H1 (cell line): Measurements from ENCODE around the gene ABL1. TPM values are rescaled to one million over a fixed set of nuclear protein-coding genes. Genes with fewer than 3 reads are reported as not detected.

ENCODE experiments used
- CTCF ChIA-PET: fragments of 300-600 bp; sonication (Branson Sonifier 250); formaldehyde crosslinking; loops from one replicate; lab custom pipeline; 2021; ENCODE audit not compliant: partially characterized antibody; lab: Charles Lee
- POLR2A ChIA-PET: fragments of 300-600 bp; sonication (Branson Sonifier 250); formaldehyde crosslinking; loops from one replicate; lab custom pipeline; 2021; ENCODE audit warnings: inconsistent platforms; ENCODE audit not compliant: partially characterized antibody; lab: Charles Lee
- DNase-seq, 2 experiments: peaks; one replicate each; pipeline versions ENCODE4 v3.0.0 to v3.0.0-alpha.2; 2010 to 2022; ENCODE audit warnings: low spot score in 2 of 2, low read depth in 1 of 2, mixed read lengths in 1 of 2
- FAIRE-seq: peaks from 2 replicates; lab custom pipeline; 2011; peaks lifted over from hg19 to GRCh38; lab: Jason Lieb, UNC
- H2AFZ ChIP-seq: 2 replicates; pipeline ENCODE4 v1.8.1; 2012; ENCODE audit warnings: low read length, inconsistent platforms
- H2AK5ac ChIP-seq: 2 replicates; pipeline ENCODE4 v1.6.1; 2013; ENCODE audit warnings: low read depth, low read length
- H2BK120ac ChIP-seq: replicated peaks from 2 replicates; pipeline ENCODE3; 2013; ENCODE audit warnings: low read depth, low read length, inconsistent platforms
- H2BK12ac ChIP-seq: 2 replicates; pipeline ENCODE4 v1.6.1; 2013; ENCODE audit warnings: low read depth, low read length
- H2BK15ac ChIP-seq: 2 replicates; pipeline ENCODE4 v1.6.1; 2013; ENCODE audit warnings: low read length
- H2BK20ac ChIP-seq: 2 replicates; pipeline ENCODE4 v1.6.1; 2013; ENCODE audit warnings: low read length
- H2BK5ac ChIP-seq: 2 replicates; pipeline ENCODE4 v1.6.1; 2013; ENCODE audit warnings: low read depth, low read length
- H3K14ac ChIP-seq: 2 replicates; pipeline ENCODE4 v1.6.1; 2013; ENCODE audit warnings: inconsistent platforms; ENCODE audit not compliant: insufficient read length
- H3K18ac ChIP-seq: 2 replicates; pipeline ENCODE4 v1.6.1; 2013; ENCODE audit warnings: low read length; ENCODE audit errors: extremely low read depth
- H3K23ac ChIP-seq: 2 replicates; pipeline ENCODE4 v1.6.1; 2013; ENCODE audit warnings: inconsistent platforms; ENCODE audit not compliant: insufficient read length
- H3K23me2 ChIP-seq: 2 replicates; pipeline ENCODE4 v1.6.1; 2013; ENCODE audit warnings: low read depth, low read length
- H3K27ac ChIP-seq: 2 replicates; pipeline ENCODE4 v1.6.1; 2011; ENCODE audit warnings: low read depth, low read length, inconsistent platforms
- H3K27me3 ChIP-seq, 4 experiments: replicated peaks in 1 of 4; 1 replicate in 1 of 4; 2 replicates in 3 of 4; pipeline versions ENCODE4 v1.6.1 to v1.8.1; 2011 to 2013; ENCODE audit warnings: low read length in 3 of 4, mild to moderate bottlenecking in 3 of 4, inconsistent platforms in 2 of 4, mixed read lengths in 2 of 4, moderate library complexity in 1 of 4; ENCODE audit not compliant: control insufficient read depth in 3 of 4, insufficient read depth in 3 of 4; ENCODE audit errors: extremely low read depth in 1 of 4
- H3K36me3 ChIP-seq, 4 experiments: 2 replicates each; pipeline versions ENCODE4 v1.6.1 to v1.8.1; 2011 to 2013; ENCODE audit warnings: mild to moderate bottlenecking in 4 of 4, low read length in 3 of 4, moderate library complexity in 2 of 4, control low read depth in 1 of 4, inconsistent platforms in 1 of 4; ENCODE audit not compliant: insufficient read depth in 4 of 4, control insufficient read depth in 2 of 4
- H3K4ac ChIP-seq: replicated peaks from 2 replicates; pipeline ENCODE3; 2013; ENCODE audit warnings: low read length, low read depth, mixed read lengths, inconsistent platforms; ENCODE audit not compliant: insufficient read length
- H3K4me1 ChIP-seq, 4 experiments: replicated peaks in 1 of 4; 1 replicate in 1 of 4; 2 replicates in 3 of 4; pipeline versions ENCODE4 v1.6.1 to v1.8.1; 2011 to 2013; ENCODE audit warnings: low read length in 3 of 4, inconsistent platforms in 2 of 4, mixed read lengths in 1 of 4; ENCODE audit not compliant: insufficient read depth in 4 of 4, control insufficient read depth in 3 of 4
- H3K4me2 ChIP-seq, 2 experiments: 2 replicates each; pipeline versions ENCODE4 v1.6.1 to v1.8.1; 2011 to 2013; ENCODE audit warnings: low read depth in 2 of 2, low read length in 2 of 2, control low read depth in 1 of 2, inconsistent platforms in 1 of 2, mild to moderate bottlenecking in 1 of 2; ENCODE audit not compliant: insufficient read depth in 1 of 2
- H3K4me3 ChIP-seq, 4 experiments: fragments of 200-600, 300-600 bp in 1 of 4; sonication (generic), shearing (Covaris generic), sonication (Bioruptor Twin) in 1 of 4; 2 replicates each; pipeline versions ENCODE4 v1.5.1 to v1.8.1; 2011 to 2016; ENCODE audit warnings: low read length in 4 of 4, low read depth in 3 of 4, control low read depth in 2 of 4, inconsistent platforms in 2 of 4, mild to moderate bottlenecking in 2 of 4, mixed read lengths in 1 of 4, moderate library complexity in 1 of 4; ENCODE audit not compliant: insufficient read depth in 2 of 4; ENCODE audit errors: extremely low read depth in 1 of 4
- H3K56ac ChIP-seq: replicated peaks from 2 replicates; pipeline ENCODE3; 2013; ENCODE audit warnings: low read depth, mild to moderate bottlenecking, mixed read lengths, low read length, inconsistent platforms; ENCODE audit not compliant: insufficient read length
- H3K79me1 ChIP-seq: 2 replicates; pipeline ENCODE4 v1.6.1; 2013; ENCODE audit warnings: low read depth, low read length, control low read depth
- H3K79me2 ChIP-seq, 2 experiments: 2 replicates each; pipeline versions ENCODE4 v1.6.1 to v1.8.1; 2012 to 2013; ENCODE audit warnings: low read length in 2 of 2, mild to moderate bottlenecking in 2 of 2, inconsistent platforms in 1 of 2; ENCODE audit not compliant: insufficient read depth in 2 of 2, control insufficient read depth in 1 of 2
- H3K9ac ChIP-seq, 4 experiments: replicated peaks in 1 of 4; 1 replicate in 1 of 4; 2 replicates in 3 of 4; pipeline versions ENCODE4 v1.6.1 to v1.8.1; 2011 to 2013; ENCODE audit warnings: low read depth in 3 of 4, low read length in 3 of 4, control low read depth in 2 of 4, mild to moderate bottlenecking in 2 of 4, moderate library complexity in 2 of 4, inconsistent platforms in 1 of 4; ENCODE audit errors: extremely low read depth in 1 of 4
- H3K9me3 ChIP-seq, 2 experiments: 2 replicates each; pipeline versions ENCODE4 v1.6.1 to v1.8.1; 2012 to 2013; ENCODE audit warnings: mild to moderate bottlenecking in 2 of 2, moderate library complexity in 2 of 2, control low read depth in 1 of 2, inconsistent platforms in 1 of 2, low read depth in 1 of 2, low read length in 1 of 2, mixed read lengths in 1 of 2; ENCODE audit not compliant: insufficient read depth in 2 of 2
- H4K20me1 ChIP-seq, 2 experiments: replicated peaks in 1 of 2; 2 replicates each; pipeline versions ENCODE3 to v1.8.1; 2011 to 2013; ENCODE audit warnings: inconsistent platforms in 2 of 2, low read length in 2 of 2, mild to moderate bottlenecking in 1 of 2; ENCODE audit not compliant: insufficient read depth in 2 of 2, control insufficient read depth in 1 of 2
- H4K5ac ChIP-seq: 2 replicates; pipeline ENCODE4 v1.6.1; 2013; ENCODE audit warnings: low read length, low read depth, mixed read lengths, inconsistent platforms; ENCODE audit not compliant: insufficient read length
- H4K8ac ChIP-seq: 2 replicates; pipeline ENCODE4 v1.8.0; 2013; ENCODE audit warnings: mild to moderate bottlenecking, moderate library complexity, low read length, inconsistent platforms; ENCODE audit not compliant: insufficient read depth; ENCODE audit errors: extremely low read depth
- H4K91ac ChIP-seq: replicated peaks from 2 replicates; pipeline ENCODE3; 2013; ENCODE audit warnings: low read length, mixed read lengths, inconsistent platforms; ENCODE audit not compliant: insufficient read length
- BACH1 ChIP-seq: IDR thresholded peaks from 2 replicates; pipeline ENCODE4 v1.6.1; 2012; ENCODE audit warnings: low read length, improper control_type of control experiment
- CEBPB ChIP-seq: IDR thresholded peaks from 2 replicates; pipeline ENCODE4 v1.6.1; 2012; ENCODE audit warnings: low read depth, low read length
- CREB1 ChIP-seq: IDR thresholded peaks from 2 replicates; pipeline ENCODE4 v1.6.1; 2012; ENCODE audit warnings: inconsistent platforms
- EZH2 ChIP-seq: fragments of 200-600 bp; sonication (generic); IDR thresholded peaks from 2 replicates; pipeline ENCODE4 v1.7.1; 2012; ENCODE audit warnings: low read depth, mild to moderate bottlenecking, moderate library complexity, low read length, inconsistent platforms; ENCODE audit not compliant: severe bottlenecking
- NRF1 ChIP-seq: IDR thresholded peaks from 2 replicates; pipeline ENCODE4 v1.6.1; 2011; ENCODE audit warnings: mild to moderate bottlenecking, low read depth, low read length, improper control_type of control experiment
- SIN3A ChIP-seq, 2 experiments: IDR thresholded peaks in 1 of 2; conservative IDR thresholded peaks in 1 of 2; 2 replicates each; pipeline ENCODE4 v1.6.1; 2011 to 2012; ENCODE audit warnings: low read length in 2 of 2, improper control_type of control experiment in 1 of 2, low read depth in 1 of 2, mild to moderate bottlenecking in 1 of 2
- SIX5 ChIP-seq: IDR thresholded peaks from 2 replicates; pipeline ENCODE4 v1.6.1; 2011; ENCODE audit warnings: mild to moderate bottlenecking, low read depth, low read length
- YY1 ChIP-seq: IDR thresholded peaks from 2 replicates; pipeline ENCODE4 v1.6.1; 2011; ENCODE audit warnings: low read depth, mild to moderate bottlenecking, low read length
- WGBS, 2 experiments: shearing (Covaris generic) in 1 of 2; methylation state at CpG; one replicate each; pipeline versions ENCODE4 v1.1.6 to v1.1.7; 2013 to 2015; ENCODE audit warnings: low lambda C conversion rate in 2 of 2, mixed read lengths in 2 of 2, inconsistent platforms in 1 of 2, low coverage in 1 of 2, missing lambda C conversion rate in 1 of 2; ENCODE audit not compliant: insufficient replicate concordance in 2 of 2, insufficient coverage in 1 of 2, insufficient read length in 1 of 2; ENCODE audit errors: extremely low coverage in 1 of 2, missing lambda C conversion rate in 1 of 2; 5-methylcytosine and 5-hydroxymethylcytosine counted together
- polyA plus RNA-seq, 7 experiments: library from polyadenylated mRNA; depleted of rRNA in 3 of 7; stranded (reverse) in 5 of 7; unstranded in 2 of 7; fragments of >200 nt in 5 of 7; fragments of 200-250 nt in 2 of 7; gene quantifications; 1 replicate in 5 of 7; 2 replicates in 1 of 7; 4 replicates in 1 of 7; pipeline versions ENCODE4 v1.2.1 to v1.2.3, GENCODE V29; 2011 to 2013; ENCODE audit warnings: missing spikeins in 2 of 7, mixed read lengths in 2 of 7
- total RNA-seq: library from RNA; stranded (reverse); fragmentation: NEBNext Ultra II Directional; extraction: Animal tissue kit (Norgen Biotek cat#: 25700); gene quantifications from 2 replicates; pipeline ENCODE4 v1.2.1, GENCODE V29; 2021

Gene ABL1
- total and polyA plus RNA-seq, 2 of the 8 experiments (the other 6 are each of a cell fraction or from before 2014, with no cell fraction given), result 35.3 to 104 TPM

GRCh38 chr9:130927338-130927737 is 92.3 kb downstream of the ABL1 start:
- FAIRE-seq (no peak), DNase-seq (no peak)
- H3K56ac ChIP-seq, result no peak overlapping the region
- H3K27ac ChIP-seq, result no peak overlapping the region
- H3K36me3 ChIP-seq, result no peaks in the 10 kb centered on the region
- H4K20me1 ChIP-seq, result no peaks in the 10 kb centered on the region
- no peak overlapping the region for H2AFZ ChIP-seq
- no peak overlapping the region for H4K8ac ChIP-seq
- no peak overlapping the region for H2AK5ac ChIP-seq
- H3K18ac ChIP-seq, result no peak overlapping the region
- H4K91ac ChIP-seq, result no peak overlapping the region
- no peak overlapping the region for H3K4me3 ChIP-seq
- peaks cover 0 to 13% (median 3%) of the 10 kb centered on the region in 4 experiments; a peak in 6 of 7 replicates for H3K4me1 ChIP-seq
- H3K79me1 ChIP-seq, result no peaks in the 10 kb centered on the region
- H2BK20ac ChIP-seq, result no peak overlapping the region
- POLR2A ChIA-PET, result interaction anchor here (1.4 kb wide), 1 partner anchor 10 kb away, joined by 3 read pairs; no protein-coding TSS in a partner anchor
- H3K27me3 ChIP-seq, result no peaks in the 10 kb centered on the region
- no peak overlapping the region for H2BK15ac ChIP-seq
- no peak overlapping the region for H3K4me2 ChIP-seq
- H2BK12ac ChIP-seq, result no peak overlapping the region
- H2BK5ac ChIP-seq, result no peak overlapping the region
- no peak overlapping the region for H3K9ac ChIP-seq
- H2BK120ac ChIP-seq, result no peak overlapping the region
- no peaks in the 10 kb centered on the region for H3K79me2 ChIP-seq
- H3K23me2 ChIP-seq, result no peaks in the 10 kb centered on the region
- H3K4ac ChIP-seq, result no peak overlapping the region
- H3K9me3 ChIP-seq, result no peaks in the 10 kb centered on the region
- CTCF ChIA-PET, result interaction anchor here (0.7 to 3.7 kb wide), 9 partner anchors 9 to 169 kb away, joined by 3 to 14 read pairs (median 3); no protein-coding TSS in a partner anchor
- no peak for TF ChIP-seq BACH1
- no peak for TF ChIP-seq CREB1
- no peak for TF ChIP-seq NRF1
- TF ChIP-seq CEBPB, result no peak
- no peak for TF ChIP-seq SIX5
- TF ChIP-seq YY1, result no peak
- TF ChIP-seq SIN3A (conservative IDR thresholded peaks at IDR 0.05 in 1 of 2, IDR thresholded peaks at IDR 0.05 in 1 of 2; ENCODE audit: low read depth in 1 of 2, low read length in 2 of 2), result no peak
- TF ChIP-seq EZH2, result no peak
- WGBS, 2 experiments, result 92% methylated on average over 10 of the region's 10 CpGs; no CpG with 5 or more reads in 1 of the 2 experiments
- no peak overlapping the region for H3K23ac ChIP-seq
- H3K14ac ChIP-seq, result no peak overlapping the region
- no peak overlapping the region for H4K5ac ChIP-seq
